Activated CD4-positive, CD25-positive, alpha-beta regulatory T cell treated with anti-CD3 and anti-CD28 coated beads, Interleukin-2, amount 50 U/mL, for 16 hours (primary cell): ENCODE data around the gene C2orf92.

ENCODE experiments used
- DNase-seq: peaks from one replicate; pipeline ENCODE4 v3.0.0-alpha.2; 2020; ENCODE audit warnings: low read depth, low spot score

Gene C2orf92

GRCh38 chr2:97714084-97714949 lies 44.8 kb downstream of the C2orf92 start:
- no peak for DNase-seq

GRCh38 chr2:97714950-97715652 lies 45.6 kb downstream of the C2orf92 start:
- no peak for DNase-seq

- no peak for DNase-seq
These were observed 46.6 kb downstream of the C2orf92 start for GRCh38 chr2:97715951-97716694.

- no peak for DNase-seq
These were observed 47.4 kb downstream of the C2orf92 start for GRCh38 chr2:97716695-97717612.

GRCh38 chr2:97717613-97717995 lies 48.1 kb downstream of the C2orf92 start:
- no peak for DNase-seq

- peak; percentile 55 for DNase-seq
These were observed 48.8 kb downstream of the C2orf92 start for GRCh38 chr2:97718051-97718882.

GRCh38 chr2:97718942-97719341 lies 49.4 kb downstream of the C2orf92 start:
- no peak for DNase-seq

GRCh38 chr2:97719362-97720155 lies 50.0 kb downstream of the C2orf92 start:
- no peak for DNase-seq

GRCh38 chr2:97720746-97721145 lies 51.2 kb downstream of the C2orf92 start:
- no peak for DNase-seq

GRCh38 chr2:97722227-97722626 lies 52.7 kb downstream of the C2orf92 start:
- DNase-seq = no peak

GRCh38 chr2:97723156-97724072 lies 53.9 kb downstream of the C2orf92 start:
- DNase-seq = no peak

- DNase-seq = no peak
These were observed 54.5 kb downstream of the C2orf92 start for GRCh38 chr2:97724073-97724410.

- no peak for DNase-seq
These were observed 55.0 kb downstream of the C2orf92 start for GRCh38 chr2:97724501-97724900.

- DNase-seq = no peak
These were observed 55.6 kb downstream of the C2orf92 start for GRCh38 chr2:97724946-97725688.

- no peak for DNase-seq
These were observed 57.0 kb downstream of the C2orf92 start for GRCh38 chr2:97726261-97727064.

- no peak for DNase-seq
These were observed 57.8 kb downstream of the C2orf92 start for GRCh38 chr2:97727296-97727695.
